Endodermal cell (in vitro differentiated cells): ENCODE data around the gene CCDC34. TPM values are rescaled to one million over a fixed set of nuclear protein-coding genes. Genes with fewer than 3 reads are reported as not detected.
A peak's percentile ranks its signal among the peaks of the same experiment; 100 is the strongest.

Source experiments
- DNase-seq: peaks from one replicate; pipeline ENCODE4 v3.0.0-alpha.2; 2017
- H3K27ac ChIP-seq: 2 replicates; pipeline ENCODE4 v1.5.1; 2013; ENCODE audit warnings: mild to moderate bottlenecking, low read depth, low read length, moderate library complexity
- H3K27me3 ChIP-seq: 2 replicates; pipeline ENCODE4 v1.6.1; 2013; ENCODE audit warnings: mild to moderate bottlenecking, low read length, moderate library complexity; ENCODE audit not compliant: insufficient read depth, control insufficient read depth, poor library complexity, severe bottlenecking
- H3K36me3 ChIP-seq: 2 replicates; pipeline ENCODE4 v1.7.0; 2013; ENCODE audit warnings: mild to moderate bottlenecking, low read length, moderate library complexity; ENCODE audit not compliant: control insufficient read depth, insufficient read depth
- H3K4me1 ChIP-seq: one replicate; pipeline ENCODE4 v1.7.0; 2013; ENCODE audit warnings: low read length; ENCODE audit not compliant: control insufficient read depth, insufficient read depth
- H3K4me3 ChIP-seq: 2 replicates; pipeline ENCODE4 v1.5.1; 2013; ENCODE audit warnings: mild to moderate bottlenecking, low read length, moderate library complexity
- H3K9ac ChIP-seq: 2 replicates; pipeline ENCODE4 v1.6.1; 2013; ENCODE audit warnings: mild to moderate bottlenecking, low read length, moderate library complexity; ENCODE audit not compliant: poor library complexity, severe bottlenecking; ENCODE audit errors: extremely low read depth
- H3K9me3 ChIP-seq: 2 replicates; pipeline ENCODE4 v1.6.1; 2013; ENCODE audit warnings: mild to moderate bottlenecking, low read length, moderate library complexity; ENCODE audit not compliant: control insufficient read depth
- H3K27ac Mint-ChIP-seq: 2 replicates; pipeline ENCODE4 v1.8.0; 2020; ENCODE audit warnings: mixed read lengths
- H3K27me3 Mint-ChIP-seq: 2 replicates; pipeline ENCODE4 v1.8.0; 2021; ENCODE audit warnings: mild to moderate bottlenecking, mixed read lengths; ENCODE audit not compliant: insufficient read depth
- H3K36me3 Mint-ChIP-seq: 2 replicates; pipeline ENCODE4 v1.8.0; 2020; ENCODE audit warnings: low read depth, mixed read lengths
- H3K4me1 Mint-ChIP-seq: 2 replicates; pipeline ENCODE4 v1.8.0; 2020; ENCODE audit warnings: mixed read lengths
- H3K4me3 Mint-ChIP-seq: 2 replicates; pipeline ENCODE4 v1.8.0; 2020; ENCODE audit warnings: mild to moderate bottlenecking, moderate library complexity, mixed read lengths
- H3K9me3 Mint-ChIP-seq: 2 replicates; pipeline ENCODE4 v1.8.0; 2020; ENCODE audit warnings: mild to moderate bottlenecking, mixed read lengths
- CTCF ChIP-seq: fragments of 200-600 bp; sonication (generic); conservative IDR thresholded peaks from 2 replicates; pipeline ENCODE4 v1.5.0; 2021; ENCODE audit warnings: antibody characterized with exemption, mild to moderate bottlenecking
- WGBS, 2 experiments: methylation state at CpG; one replicate each; pipeline versions ENCODE4 v1.1.5 to v1.1.7; 2013; ENCODE audit warnings: missing lambda C conversion rate in 2 of 2, mixed read lengths in 1 of 2; ENCODE audit not compliant: insufficient coverage in 1 of 2, insufficient read length in 1 of 2; 5-methylcytosine and 5-hydroxymethylcytosine counted together
- total RNA-seq, 2 donors: library from RNA; stranded (reverse); fragmentation: NEBNext Ultra II Directional in 1 of 2; extraction: Animal tissue kit (Norgen Biotek cat#: 25700) in 1 of 2; gene quantifications; 2 replicates in 1 of 2; 3 replicates in 1 of 2; pipeline ENCODE4 v1.2.1, GENCODE V29; 2021

Gene CCDC34
- total RNA-seq, 2 donors from 2014 or later, result 26.2 to 38.1 TPM

GRCh38 chr11:27373856-27374602 is 11.0 kb upstream of the CCDC34 start:
- H3K27me3 Mint-ChIP-seq, result no peaks in the 10 kb centered on the region
- DNase-seq, result no peak

GRCh38 chr11:27373392-27373791 is 10.4 kb upstream of the CCDC34 start:
- Mint-ChIP-seq H3K4me1 (peaks cover 38% of the 10 kb centered on the region), H3K4me3 (no peak overlapping the region), H3K27me3 (no peaks in the 10 kb centered on the region), H3K36me3 (peaks cover 44% of the 10 kb centered on the region), H3K9me3 (no peaks in the 10 kb centered on the region), H3K27ac (no peak overlapping the region)
- peaks cover 22% of the 10 kb centered on the region for H3K4me1 ChIP-seq
- H3K9me3 ChIP-seq, result no peaks in the 10 kb centered on the region
- no peak overlapping the region for H3K27ac ChIP-seq
- WGBS, 2 experiments, result 91 to 100% methylated on average over 2 to 3 of the region's 3 CpGs
- peaks cover 79% of the 10 kb centered on the region for H3K36me3 ChIP-seq
- no peak for DNase-seq
- no peak for TF ChIP-seq CTCF
- no peaks in the 10 kb centered on the region for H3K27me3 ChIP-seq
- peak overlapping the region; percentile 30 for H3K4me3 ChIP-seq
- no peak overlapping the region for H3K9ac ChIP-seq

More at GRCh38 chr11:27373856-27374602, 11.0 kb upstream of the CCDC34 start:
- peak overlapping the region; percentile 2 for H3K4me3 Mint-ChIP-seq
- H3K27ac Mint-ChIP-seq, result no peak overlapping the region
- peaks cover 22% of the 10 kb centered on the region for H3K4me1 ChIP-seq
- no peaks in the 10 kb centered on the region for H3K9me3 ChIP-seq
- peak overlapping the region; percentile 30 for H3K4me3 ChIP-seq
- WGBS, 2 experiments, result 53 to 79% methylated on average over 4 to 5 of the region's 6 CpGs
- H3K27me3 ChIP-seq, result no peaks in the 10 kb centered on the region
- H3K36me3 Mint-ChIP-seq, result peaks cover 45% of the 10 kb centered on the region
- peaks cover 79% of the 10 kb centered on the region for H3K36me3 ChIP-seq
- H3K4me1 Mint-ChIP-seq, result peaks cover 38% of the 10 kb centered on the region
- no peak for TF ChIP-seq CTCF
- H3K27ac ChIP-seq, result no peak overlapping the region
- H3K9me3 Mint-ChIP-seq, result no peaks in the 10 kb centered on the region
- no peak overlapping the region for H3K9ac ChIP-seq

- no peak overlapping the region for H3K27ac Mint-ChIP-seq
- Histone ChIP-seq H3K27me3 (no peaks in the 10 kb centered on the region), H3K9me3 (no peaks in the 10 kb centered on the region), H3K36me3 (peaks cover 81% of the 10 kb centered on the region), H3K4me1 (peaks cover 22% of the 10 kb centered on the region), H3K27ac (no peak overlapping the region), H3K9ac (no peak overlapping the region), H3K4me3 (no peak overlapping the region)
- peaks cover 38% of the 10 kb centered on the region for H3K4me1 Mint-ChIP-seq
- TF ChIP-seq CTCF, result no peak
- no peak for DNase-seq
- H3K9me3 Mint-ChIP-seq, result no peaks in the 10 kb centered on the region
- WGBS, 2 experiments, result 94 to 100% methylated on average over 1 to 2 of the region's 2 CpGs
- H3K4me3 Mint-ChIP-seq, result no peak overlapping the region
- H3K27me3 Mint-ChIP-seq, result no peaks in the 10 kb centered on the region
- H3K36me3 Mint-ChIP-seq, result peaks cover 49% of the 10 kb centered on the region
Measured at GRCh38 chr11:27372164-27372563, 9.1 kb upstream of the CCDC34 start.
